Memory B cell (primary cell): ENCODE measurements around the gene FDXACB1.

ENCODE experiments used
- ATAC-seq: fragments of 150-1000 bp; cut with Tn5 transposase; 2 replicates; pipeline ENCODE4 v1.10.0; 2021; ENCODE audit warnings: low read depth, mild to moderate bottlenecking, moderate library complexity
- DNase-seq, 2 donors: peaks; one replicate each; pipeline ENCODE4 v3.0.0; 2022; ENCODE audit warnings: low spot score in 2 of 2
- H3K27ac Mint-ChIP-seq: one replicate; pipeline ENCODE4 v1.8.0; 2022; ENCODE audit warnings: mild to moderate bottlenecking, moderate library complexity, mixed read lengths
- H3K27me3 Mint-ChIP-seq: one replicate; pipeline ENCODE4 v1.8.0; 2022; ENCODE audit warnings: mixed read lengths
- H3K36me3 Mint-ChIP-seq: one replicate; pipeline ENCODE4 v1.8.0; 2022; ENCODE audit warnings: mild to moderate bottlenecking, mixed read lengths
- H3K4me1 Mint-ChIP-seq: one replicate; pipeline ENCODE4 v1.8.0; 2022; ENCODE audit warnings: mixed read lengths
- H3K4me3 Mint-ChIP-seq: one replicate; pipeline ENCODE4 v1.8.0; 2022; ENCODE audit warnings: mild to moderate bottlenecking, moderate library complexity, mixed read lengths
- H3K9me3 Mint-ChIP-seq: one replicate; pipeline ENCODE4 v1.8.0; 2022; ENCODE audit warnings: mixed read lengths

FDXACB1 gene

DNA sequence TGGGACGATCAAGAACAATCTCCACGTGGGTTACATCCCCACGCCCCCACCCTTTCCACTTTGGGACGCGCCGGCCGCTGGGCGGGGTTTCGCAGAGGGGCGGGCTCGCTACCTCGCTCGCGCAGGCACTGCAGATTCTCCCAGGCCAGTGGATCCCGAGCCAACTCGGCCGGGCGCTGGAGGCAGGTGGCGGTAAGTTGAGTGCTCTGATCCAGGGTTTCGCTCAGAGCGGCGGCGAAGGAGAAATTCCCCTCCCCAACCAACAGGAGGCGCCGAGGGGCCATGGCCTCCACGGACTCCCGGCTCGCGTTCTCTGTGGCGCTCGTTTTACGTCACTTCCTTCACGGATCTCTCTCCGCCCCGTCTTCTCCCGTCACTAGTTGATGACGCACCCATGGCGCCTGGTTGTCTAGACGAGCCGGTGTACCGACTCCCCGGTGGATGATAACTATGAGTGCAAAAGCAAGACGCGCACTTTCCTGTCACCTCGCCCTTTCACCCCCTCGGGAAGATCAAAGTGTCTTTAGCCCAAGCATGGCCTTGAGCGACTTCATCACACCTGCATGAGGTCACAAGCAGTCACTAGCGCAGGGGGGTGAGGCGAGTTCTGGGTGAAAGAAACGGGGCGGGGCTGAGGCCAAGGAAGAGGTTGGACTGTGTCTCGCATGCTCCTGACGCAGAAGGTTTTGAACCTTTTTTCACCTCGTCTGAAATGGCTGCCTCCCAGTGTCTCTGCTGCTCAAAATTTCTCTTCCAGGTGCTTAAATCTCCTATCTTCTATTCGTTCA, at the start of gene FDXACB1, which contains the start of gene CFAP68:
FDXACB1 (minus strand) TSS at position 317 of the 788 bp plus-strand sequence; CDS start at position 284, 33 bp downstream.
CFAP68 (plus strand) TSS at position 693 of the 788 bp plus-strand sequence; CDS start at position 713, 20 bp downstream.
- Mint-ChIP-seq H3K4me1 (peaks cover 10% of the 10 kb centered on the region), H3K36me3 (peaks cover 8% of the 10 kb centered on the region), H3K27ac (peak within 1 kb of the TSS; percentile 99), H3K4me3 (peak within 1 kb of the TSS; percentile 98), H3K9me3 (no peaks in the 10 kb centered on the region), H3K27me3 (no peaks in the 10 kb centered on the region)
- DNase-seq: peak; percentile 94 to 96
- ATAC-seq: peak; percentile 84

GRCh38 chr11:111926505-111927391, 47.8 kb upstream of the FDXACB1 start:
- Mint-ChIP-seq H3K27me3 (no peaks in the 10 kb centered on the region), H3K36me3 (no peaks in the 10 kb centered on the region), H3K4me1 (peaks cover 7% of the 10 kb centered on the region), H3K4me3 (peak overlapping the region; percentile 89), H3K27ac (peak overlapping the region; percentile 95), H3K9me3 (no peaks in the 10 kb centered on the region)
- peak; percentile 84 for ATAC-seq
- peak; percentile 94 to 98 for DNase-seq

- H3K4me3 Mint-ChIP-seq: peak overlapping the region; percentile 61
- no peak for DNase-seq
- no peaks in the 10 kb centered on the region for H3K9me3 Mint-ChIP-seq
- peaks cover 7% of the 10 kb centered on the region for H3K4me1 Mint-ChIP-seq
- H3K36me3 Mint-ChIP-seq: no peaks in the 10 kb centered on the region
- ATAC-seq: no peak
- peak overlapping the region; percentile 95 for H3K27ac Mint-ChIP-seq
- no peaks in the 10 kb centered on the region for H3K27me3 Mint-ChIP-seq
Observed at GRCh38 chr11:111925953-111926352, 47.0 kb upstream of the FDXACB1 start.

DNA sequence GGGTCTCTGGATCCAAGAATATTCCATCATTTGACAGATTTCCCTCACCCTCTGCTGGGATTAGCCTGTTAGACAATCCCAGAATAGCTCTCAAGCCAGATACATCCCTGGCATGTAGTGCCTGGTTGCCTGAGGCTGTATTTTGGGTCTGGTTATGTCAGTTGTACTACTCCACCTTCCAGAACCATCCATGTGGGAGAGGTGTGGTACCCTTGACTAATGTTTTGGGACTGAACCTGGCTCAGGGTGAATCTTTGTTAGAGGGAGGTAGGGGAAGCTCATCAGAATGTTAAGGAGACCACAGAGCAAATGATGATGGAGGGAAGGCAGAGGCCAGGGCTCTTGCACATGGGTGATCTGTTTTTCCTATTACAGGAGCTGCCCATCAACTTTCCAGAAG, 45.0 kb upstream of the FDXACB1 start:
- DNase-seq: no peak
- H3K27me3 Mint-ChIP-seq: no peaks in the 10 kb centered on the region
- H3K4me3 Mint-ChIP-seq: no peak overlapping the region
- H3K4me1 Mint-ChIP-seq: peaks cover 7% of the 10 kb centered on the region
- no peaks in the 10 kb centered on the region for H3K9me3 Mint-ChIP-seq
- no peak overlapping the region for H3K27ac Mint-ChIP-seq
- H3K36me3 Mint-ChIP-seq: no peaks in the 10 kb centered on the region
- ATAC-seq: no peak

DNA sequence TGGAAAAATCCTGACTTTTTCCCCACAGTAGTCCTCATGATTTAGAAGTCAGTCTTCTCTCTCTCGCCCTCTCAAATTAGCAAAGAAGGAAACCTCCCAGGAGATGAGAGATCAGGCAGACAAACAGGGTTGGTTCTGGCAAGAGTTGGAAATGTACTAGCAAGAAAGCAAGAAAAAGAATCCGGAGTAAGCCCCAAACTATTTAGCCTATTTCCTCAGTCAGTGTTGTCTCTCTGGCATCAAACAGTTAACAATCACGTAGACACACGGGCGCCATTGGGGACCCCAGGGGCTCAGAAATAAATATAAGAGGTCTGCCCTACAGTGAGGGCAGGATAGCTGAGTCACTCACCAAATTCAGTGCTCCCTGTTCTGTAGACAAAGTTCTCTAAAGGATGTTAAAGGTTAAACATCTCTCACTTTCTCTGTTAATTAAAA, 44.4 kb upstream of the FDXACB1 start:
- Mint-ChIP-seq H3K4me3 (no peak overlapping the region), H3K36me3 (no peaks in the 10 kb centered on the region), H3K4me1 (peaks cover 7% of the 10 kb centered on the region), H3K27me3 (no peaks in the 10 kb centered on the region), H3K27ac (no peak overlapping the region), H3K9me3 (no peaks in the 10 kb centered on the region)
- ATAC-seq: no peak
- no peak for DNase-seq

- DNase-seq (no peak), ATAC-seq (no peak)
- Mint-ChIP-seq H3K27me3 (peaks cover 3% of the 10 kb centered on the region), H3K4me1 (peaks cover 7% of the 10 kb centered on the region), H3K4me3 (no peak overlapping the region), H3K9me3 (no peaks in the 10 kb centered on the region), H3K27ac (no peak overlapping the region), H3K36me3 (no peaks in the 10 kb centered on the region)
Observed at GRCh38 chr11:111922803-111923202, 43.8 kb upstream of the FDXACB1 start.

- no peak for DNase-seq
- Mint-ChIP-seq H3K27ac (no peak overlapping the region), H3K9me3 (peaks cover 2% of the 10 kb centered on the region), H3K4me3 (no peak overlapping the region), H3K36me3 (no peaks in the 10 kb centered on the region), H3K27me3 (peaks cover 7% of the 10 kb centered on the region), H3K4me1 (peaks cover 2% of the 10 kb centered on the region)
- no peak for ATAC-seq
Observed at GRCh38 chr11:111921541-111922230, 42.7 kb upstream of the FDXACB1 start.

DNA sequence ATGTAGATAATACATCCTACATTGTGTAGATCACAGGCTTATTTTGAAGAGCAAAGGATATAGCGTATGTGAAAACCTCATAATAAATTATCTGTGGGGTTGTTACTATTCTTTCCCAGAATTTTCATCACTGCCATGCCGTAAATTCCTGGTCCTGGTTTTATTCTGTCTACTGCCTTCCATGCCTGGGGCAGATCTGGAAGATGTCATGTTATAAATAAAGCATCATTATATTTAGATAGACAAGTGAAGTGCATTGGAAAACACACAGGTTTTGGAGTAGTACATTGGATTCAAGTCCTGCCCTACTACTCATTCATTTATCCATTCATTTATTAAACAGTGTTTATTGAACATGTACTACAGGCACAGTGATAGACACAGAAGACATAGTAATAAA, 41.9 kb upstream of the FDXACB1 start:
- Mint-ChIP-seq H3K4me3 (no peak overlapping the region), H3K9me3 (peaks cover 2% of the 10 kb centered on the region), H3K27ac (no peak overlapping the region), H3K27me3 (peaks cover 10% of the 10 kb centered on the region), H3K36me3 (no peaks in the 10 kb centered on the region), H3K4me1 (peaks cover 1% of the 10 kb centered on the region)
- DNase-seq (no peak), ATAC-seq (no peak)

GRCh38 chr11:111918390-111919256, 39.7 kb upstream of the FDXACB1 start, which contains the start of gene C11orf52:
Gene C11orf52 (plus strand): TSS chr11:111918913. CDS start chr11:111918973, 60 bp downstream.
- no peak within 1 kb of the TSS for H3K27ac Mint-ChIP-seq
- no peak within 1 kb of the TSS for H3K4me3 Mint-ChIP-seq
- DNase-seq (no peak), ATAC-seq (no peak)
- no peaks in the 10 kb centered on the region for H3K4me1 Mint-ChIP-seq
- H3K36me3 Mint-ChIP-seq: no peaks in the 10 kb centered on the region
- peaks cover 2% of the 10 kb centered on the region for H3K9me3 Mint-ChIP-seq
- peaks cover 12% of the 10 kb centered on the region for H3K27me3 Mint-ChIP-seq

DNA sequence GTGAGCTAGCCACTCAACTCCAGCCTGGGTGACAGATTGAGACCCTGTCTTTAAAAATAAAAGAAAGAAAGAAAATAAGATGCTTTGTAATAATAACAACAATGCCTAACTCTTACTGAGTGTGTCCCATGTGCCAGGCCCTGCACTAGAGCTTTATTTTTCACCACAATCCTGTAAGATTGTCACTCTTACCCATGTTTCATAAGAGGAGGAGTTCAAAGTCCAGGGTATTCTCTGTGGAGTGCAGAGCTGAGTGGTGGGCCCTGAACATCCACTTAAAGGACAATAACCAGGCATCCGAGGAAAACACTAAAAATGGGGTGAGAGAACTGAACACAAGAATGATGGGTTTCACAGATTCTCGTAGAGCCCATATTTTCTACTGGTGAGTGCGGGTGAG, 38.8 kb upstream of the FDXACB1 start:
- peaks cover 2% of the 10 kb centered on the region for H3K36me3 Mint-ChIP-seq
- no peak overlapping the region for H3K4me3 Mint-ChIP-seq
- peaks cover 19% of the 10 kb centered on the region for H3K27me3 Mint-ChIP-seq
- peaks cover 5% of the 10 kb centered on the region for H3K4me1 Mint-ChIP-seq
- H3K9me3 Mint-ChIP-seq: peaks cover 2% of the 10 kb centered on the region
- no peak overlapping the region for H3K27ac Mint-ChIP-seq
- DNase-seq: no peak
- no peak for ATAC-seq

GRCh38 chr11:111917312-111917711, 38.3 kb upstream of the FDXACB1 start:
- ATAC-seq: no peak
- Mint-ChIP-seq H3K27me3 (peaks cover 19% of the 10 kb centered on the region), H3K9me3 (peaks cover 2% of the 10 kb centered on the region), H3K27ac (no peak overlapping the region), H3K36me3 (peaks cover 2% of the 10 kb centered on the region), H3K4me3 (no peak overlapping the region), H3K4me1 (peaks cover 5% of the 10 kb centered on the region)
- DNase-seq: no peak

- ATAC-seq: no peak
- no peak overlapping the region for H3K27ac Mint-ChIP-seq
- H3K4me1 Mint-ChIP-seq: peaks cover 5% of the 10 kb centered on the region
- H3K36me3 Mint-ChIP-seq: peaks cover 2% of the 10 kb centered on the region
- H3K9me3 Mint-ChIP-seq: peaks cover 2% of the 10 kb centered on the region
- H3K27me3 Mint-ChIP-seq: peaks cover 21% of the 10 kb centered on the region
- no peak overlapping the region for H3K4me3 Mint-ChIP-seq
- no peak for DNase-seq
Observed at GRCh38 chr11:111916768-111917167, 37.8 kb upstream of the FDXACB1 start.

- no peak overlapping the region for H3K27ac Mint-ChIP-seq
- H3K9me3 Mint-ChIP-seq: peaks cover 2% of the 10 kb centered on the region
- peaks cover 2% of the 10 kb centered on the region for H3K36me3 Mint-ChIP-seq
- DNase-seq (no peak), ATAC-seq (no peak)
- peaks cover 29% of the 10 kb centered on the region for H3K27me3 Mint-ChIP-seq
- H3K4me1 Mint-ChIP-seq: peaks cover 5% of the 10 kb centered on the region
- H3K4me3 Mint-ChIP-seq: no peak overlapping the region
Observed at GRCh38 chr11:111913997-111914396, 35.0 kb upstream of the FDXACB1 start.
